K562 (cell line): ENCODE data around the gene RASSF1. TPM values are rescaled to one million over a fixed set of nuclear protein-coding genes. Genes with fewer than 3 reads are reported as not detected.

Source experiments
- CHD4 ChIP-seq: fragments of 200-600 bp; sonication (generic); IDR thresholded peaks from 3 replicates; pipeline ENCODE4 v1.6.1; 2012; ENCODE audit warnings: low read depth, mild to moderate bottlenecking, mixed read lengths, low read length, inconsistent platforms; ENCODE audit not compliant: insufficient read depth, insufficient replicate concordance, poor library complexity, severe bottlenecking
- CHD7 ChIP-seq: fragments of 200-600 bp; sonication (generic); IDR thresholded peaks from one replicate; pipeline ENCODE4 v1.6.1; 2012; ENCODE audit warnings: mild to moderate bottlenecking, low read depth, low read length, inconsistent platforms
- CUX1 ChIP-seq: fragments of 200-800 bp; sonication (Bioruptor generic); IDR thresholded peaks from 2 replicates; pipeline ENCODE4 v1.6.1; 2016; ENCODE audit warnings: missing genetic modification characterization, missing compliant biosample characterization
- GATA2 ChIP-seq: sonication (generic); formaldehyde crosslinking; IDR thresholded peaks from 2 replicates; pipeline ENCODE4 v1.4.0; 2020; ENCODE audit warnings: mild to moderate bottlenecking, missing genetic modification reagents
- HEY1 ChIP-seq: fragments of 250-450 bp; sonication (Bioruptor Pico); IDR thresholded peaks from 2 replicates; pipeline ENCODE4 v1.5.0; 2020; ENCODE audit warnings: mild to moderate bottlenecking, moderate library complexity, borderline replicate concordance
- TBP ChIP-seq: optimal IDR thresholded peaks from 2 replicates; pipeline ENCODE3; 2011; ENCODE audit warnings: low read depth, low read length, improper control_type of control experiment
- ZNF766 ChIP-seq: fragments of 200-800 bp; sonication (Bioruptor generic); conservative IDR thresholded peaks from 2 replicates; pipeline ENCODE4 v1.6.1; 2016; ENCODE audit warnings: missing genetic modification characterization, missing compliant biosample characterization
- polyA plus RNA-seq, 8 experiments: library from polyadenylated mRNA; depleted of rRNA in 4 of 8; stranded (reverse) in 5 of 8; unstranded in 3 of 8; fragments of >200 nt; fragmentation: Nextera tagmentation in 2 of 8; fragmentation: Illumina TruSeq in 1 of 8; extraction: Ambion mirVana in 2 of 8; extraction: Trizol in 1 of 8; gene quantifications; 2 replicates each; pipeline versions ENCODE4 v1.2.1 to v1.2.3, GENCODE V29; 2011 to 2014; ENCODE audit warnings: inconsistent platforms in 1 of 8, missing spikeins in 1 of 8
- total RNA-seq, 7 experiments: library from RNA; depleted of rRNA in 6 of 7; stranded (reverse); fragments of >200 nt in 6 of 7; fragmentation: Illumina TruSeq in 2 of 7; extraction: Trizol in 2 of 7; gene quantifications; 2 replicates each; pipeline versions ENCODE4 v1.2.1 to v1.2.3, GENCODE V29; 2011 to 2021; ENCODE audit warnings: low replicate concordance in 1 of 7

The RASSF1 gene
- total and polyA plus RNA-seq, 9 of the 15 experiments (the other 6 are each of a cell fraction or from before 2014, with no cell fraction given) = 3.6 to 57.1 (median 24.6) TPM

GRCh38 chr3:50340448-50341329 is at the start of gene RASSF1 (continued):
- no peak for TF ChIP-seq CHD7
- no peak for TF ChIP-seq ZNF766 (CRISPR knock-in tag)
- TF ChIP-seq HEY1 (CRISPR knock-in tag) = no peak
- no peak for TF ChIP-seq CUX1
- TF ChIP-seq TBP = peak; percentile 48
- no peak for TF ChIP-seq CHD4
- no peak for TF ChIP-seq GATA2 (CRISPR knock-in tag)
